HFF-Myc (cell line): ENCODE measurements around the gene GALNT2.

Experiments used
- DNase-seq: peaks from one replicate; pipeline ENCODE4 v3.0.0-alpha.2; 2011; ENCODE audit warnings: low read depth; ENCODE audit errors: extremely low read depth
- H3K4me3 ChIP-seq: replicated peaks from 2 replicates; pipeline ENCODE4 v1.5.1; 2011; ENCODE audit warnings: low read depth, mild to moderate bottlenecking, control low read depth, low read length
- CTCF ChIP-seq: IDR thresholded peaks from 2 replicates; pipeline ENCODE4 v1.5.1; 2012; ENCODE audit warnings: mild to moderate bottlenecking, low read depth, low read length, control low read depth; ENCODE audit errors: missing control alignments

GALNT2 gene

GRCh38 chr1:230279583-230279945, 212.5 kb downstream of the GALNT2 start:
- no peak overlapping the region for H3K4me3 ChIP-seq
- DNase-seq: no peak
- no peak for TF ChIP-seq CTCF

GRCh38 chr1:230280054-230280795, 213.2 kb downstream of the GALNT2 start:
- DNase-seq: no peak
- TF ChIP-seq CTCF: no peak
- no peak overlapping the region for H3K4me3 ChIP-seq

GRCh38 chr1:230280906-230281413, 213.9 kb downstream of the GALNT2 start:
- no peak for DNase-seq
- no peak for TF ChIP-seq CTCF
- no peak overlapping the region for H3K4me3 ChIP-seq

GRCh38 chr1:230281556-230281955, 214.5 kb downstream of the GALNT2 start:
- H3K4me3 ChIP-seq: no peak overlapping the region
- TF ChIP-seq CTCF: no peak
- DNase-seq: no peak

GRCh38 chr1:230282157-230282556, 215.1 kb downstream of the GALNT2 start:
- DNase-seq: no peak
- no peak overlapping the region for H3K4me3 ChIP-seq
- TF ChIP-seq CTCF: no peak

- no peak for DNase-seq
- no peak for TF ChIP-seq CTCF
- H3K4me3 ChIP-seq: no peak overlapping the region
Measured at GRCh38 chr1:230283678-230284077, 216.6 kb downstream of the GALNT2 start.

- H3K4me3 ChIP-seq: no peak overlapping the region
- DNase-seq: no peak
- no peak for TF ChIP-seq CTCF
Measured at GRCh38 chr1:230284891-230285290, 217.9 kb downstream of the GALNT2 start.
